Left hindlimb (tissue), 1 donor: ENCODE results near the gene CDKAL1.
"Not testable (repeated sequence)": the region's sequence is repeated elsewhere in the genome, so short reads cannot be mapped to it uniquely, and the experiment has no call there.

ENCODE experiments used
- DNase-seq: peaks from one replicate; pipeline ENCODE4 v3.0.0-alpha.2; 2018

Gene CDKAL1

DNA sequence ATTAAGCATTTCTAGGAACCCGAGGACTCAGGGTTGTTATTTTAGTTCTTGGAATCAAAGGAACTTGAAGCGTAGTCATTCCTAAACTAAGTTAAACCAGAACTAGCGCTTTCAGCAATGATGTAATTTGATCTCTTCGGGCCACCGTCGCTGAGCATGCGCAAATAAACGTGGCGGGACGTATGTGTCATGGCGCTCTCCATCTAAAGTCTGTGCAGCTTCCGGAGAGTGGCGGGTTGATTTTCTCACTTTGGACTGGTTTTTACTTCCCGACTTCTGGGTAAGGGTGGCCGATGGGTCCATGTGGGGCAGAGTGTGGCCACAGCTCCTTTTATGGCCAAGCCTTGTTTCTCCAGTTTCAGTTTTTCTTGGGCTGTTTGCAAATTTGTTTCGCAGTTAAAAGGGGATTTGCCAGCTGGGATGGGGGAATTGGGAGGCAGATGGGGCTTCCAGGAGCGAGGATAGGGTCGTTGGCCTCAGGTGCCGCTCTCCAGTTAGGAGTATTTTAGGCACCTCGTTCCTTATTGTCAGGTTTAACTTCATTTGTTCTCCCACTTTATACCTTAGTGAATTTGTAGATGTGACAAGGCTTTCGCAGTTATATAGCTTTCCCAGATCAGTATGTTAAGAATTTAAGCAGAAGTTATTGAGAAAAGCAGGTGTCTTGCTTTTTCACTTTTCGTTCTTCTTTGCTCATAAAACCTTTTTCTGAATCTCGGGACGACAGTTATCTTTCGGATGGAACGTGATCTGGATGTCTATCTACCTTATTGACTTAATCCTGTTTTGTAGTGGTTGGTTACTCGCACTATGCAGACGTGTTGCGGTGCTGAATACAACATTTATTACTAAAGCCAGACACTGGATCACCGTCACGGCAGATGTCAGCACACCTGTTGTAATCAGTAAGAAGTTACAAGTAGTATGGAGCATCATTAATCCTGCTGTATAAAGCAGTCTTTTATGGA lies at the start of gene CDKAL1:
TSS of gene CDKAL1 (plus strand) at position 163 of the 968 bp plus-strand sequence. CDS start 11,894 bp downstream, outside the sequence.
- DNase-seq: peak; percentile 91

DNA sequence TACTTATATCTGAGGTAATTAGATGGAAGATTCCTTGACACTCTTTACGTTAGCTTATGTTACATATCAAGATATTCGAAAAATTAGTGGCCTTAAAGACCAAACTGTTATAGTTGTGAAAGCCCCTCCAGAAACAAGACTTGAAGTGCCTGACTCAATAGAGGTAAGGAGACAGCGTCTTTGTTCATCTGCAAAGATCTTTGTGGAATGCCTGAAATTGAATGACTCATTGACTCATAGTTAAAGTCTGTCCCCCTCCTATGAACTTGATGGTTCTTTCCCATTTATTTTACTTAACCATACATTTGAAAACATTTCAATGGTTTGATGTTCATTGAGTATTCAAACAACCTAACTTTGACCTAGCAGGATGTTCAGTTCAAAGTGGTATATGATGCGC lies 47.6 kb upstream of the CDKAL1 start:
- DNase-seq: no peak

DNA sequence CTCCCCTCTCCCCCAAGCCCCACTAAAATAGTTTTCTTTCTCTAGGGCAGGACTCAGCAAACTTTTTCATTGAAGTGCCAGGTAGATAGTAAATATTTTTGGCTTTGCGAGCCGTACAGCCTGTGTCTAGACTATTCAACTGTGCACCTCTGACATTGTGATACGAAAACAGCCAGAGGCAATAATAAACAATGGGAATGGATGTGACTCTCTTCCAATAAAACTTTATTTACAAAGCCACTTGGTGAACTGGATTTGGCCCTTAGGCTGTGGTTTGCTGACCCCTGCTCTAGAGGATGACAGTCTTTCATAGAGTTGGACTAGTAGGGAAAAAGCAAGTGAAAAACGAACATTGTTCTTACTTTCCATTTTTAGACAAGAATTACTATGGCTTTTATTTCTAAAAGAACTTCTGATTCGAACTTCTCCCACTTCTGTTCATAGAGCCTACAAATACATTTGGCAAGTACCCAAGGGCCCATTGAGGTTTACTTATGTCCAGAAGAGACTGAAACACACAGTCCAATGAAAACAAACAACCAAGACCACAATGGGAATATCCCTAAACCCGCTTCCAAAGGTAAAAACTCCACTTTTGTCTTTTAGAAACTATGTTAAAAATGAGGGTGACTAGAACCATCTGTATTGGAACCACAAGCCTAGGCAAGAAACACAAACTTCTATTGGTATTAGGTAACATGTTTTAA lies 46.4 kb upstream of the CDKAL1 start:
- DNase-seq: no peak

GRCh38 chr6:20490591-20490990 lies 43.7 kb upstream of the CDKAL1 start:
- no peak for DNase-seq

- no peak for DNase-seq
Measured at GRCh38 chr6:20492099-20492498, 42.2 kb upstream of the CDKAL1 start.

- no peak for DNase-seq
Measured at GRCh38 chr6:20497216-20498040, 36.8 kb upstream of the CDKAL1 start.

DNA sequence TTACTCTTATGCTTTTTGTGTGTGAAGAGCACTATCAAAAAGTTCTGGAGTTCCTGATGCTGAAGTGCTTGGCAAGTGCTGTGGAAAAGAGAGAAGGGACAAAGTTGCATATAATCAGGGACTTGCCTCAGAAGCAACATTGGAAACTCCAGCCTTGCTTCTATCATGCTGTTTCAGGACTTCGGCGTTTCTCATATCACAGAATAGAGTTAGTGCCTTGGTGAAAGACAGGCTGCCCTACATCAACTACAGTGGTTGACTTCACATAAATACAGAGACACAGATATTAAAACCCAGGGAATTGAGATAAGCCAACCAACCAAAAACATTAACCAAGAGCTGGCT lies 36.2 kb upstream of the CDKAL1 start:
- no peak for DNase-seq

DNA sequence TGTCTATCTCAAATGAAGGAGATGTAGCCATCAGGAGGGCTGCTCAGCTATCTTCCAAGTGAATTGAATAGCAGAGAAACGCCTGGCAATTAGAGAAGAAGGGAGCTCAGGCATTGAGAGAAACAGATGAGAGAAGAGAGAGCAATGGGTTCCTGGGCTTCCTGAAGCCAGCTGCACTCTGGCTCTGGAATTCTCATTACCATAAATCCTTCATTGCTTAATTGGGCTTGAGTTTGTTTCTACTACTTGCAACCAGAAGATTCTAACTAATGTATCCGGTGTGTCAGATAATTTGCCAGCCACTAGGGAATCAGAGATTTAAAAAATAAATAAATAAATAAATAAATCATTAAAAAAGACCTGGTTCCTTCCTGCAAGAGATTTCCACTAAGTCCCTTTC lies 25.0 kb upstream of the CDKAL1 start:
- no peak for DNase-seq

DNA sequence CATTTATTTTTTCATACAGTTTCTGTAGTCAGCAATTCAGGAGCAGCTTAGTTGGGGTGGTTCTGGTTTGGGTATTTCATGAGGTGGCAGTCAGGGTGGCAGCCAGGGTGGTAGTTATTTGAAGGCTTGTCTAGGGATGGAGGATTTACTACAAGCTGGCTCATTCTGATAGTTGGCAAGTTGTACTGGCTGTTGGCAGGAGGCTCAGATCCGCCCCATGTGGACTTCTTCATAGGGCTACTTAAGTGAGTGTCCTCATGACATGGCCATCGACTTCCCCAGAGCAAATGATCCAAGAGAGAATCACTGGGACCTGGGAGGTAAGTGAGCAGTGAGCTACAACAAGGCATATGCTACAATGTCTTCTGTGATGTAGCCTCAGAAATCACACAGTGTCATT lies 22.4 kb upstream of the CDKAL1 start:
- no peak for DNase-seq

DNA sequence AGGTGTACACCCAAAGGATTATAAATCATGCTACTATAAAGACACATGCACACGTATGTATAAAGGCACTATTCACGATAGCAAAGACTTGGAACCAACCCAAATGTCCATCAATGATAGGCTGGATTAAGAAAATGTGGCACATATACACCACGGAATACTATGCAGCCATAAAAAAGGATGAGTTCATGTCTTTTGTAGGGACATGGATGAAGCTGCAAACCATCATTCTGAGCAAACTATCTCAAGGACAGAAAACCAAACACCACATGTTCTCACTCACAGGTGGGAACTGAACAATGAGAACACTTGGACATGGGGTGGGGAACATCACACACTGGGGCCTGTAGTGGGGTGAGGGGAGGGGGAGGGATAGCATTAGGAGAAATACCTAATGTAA lies 9.0 kb upstream of the CDKAL1 start:
- DNase-seq: not testable (repeated sequence)

DNA sequence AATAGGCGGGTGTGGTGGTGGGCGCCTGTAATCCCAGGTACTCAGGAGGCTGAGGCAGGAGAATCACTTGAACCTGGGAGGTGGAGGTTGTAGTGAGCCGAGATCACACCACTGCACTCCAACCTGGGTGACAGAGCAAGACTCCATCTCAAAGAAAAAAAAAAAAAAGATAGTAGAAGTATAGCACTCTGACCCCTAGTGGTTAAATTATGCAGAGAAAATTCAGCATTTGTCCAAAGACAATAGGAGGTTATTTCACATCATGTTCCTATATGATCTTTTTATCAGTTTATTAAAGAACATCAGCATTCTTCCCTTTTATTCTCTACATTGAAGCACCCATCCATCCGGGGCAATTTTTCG lies 5.2 kb upstream of the CDKAL1 start:
- not testable (repeated sequence) for DNase-seq

DNA sequence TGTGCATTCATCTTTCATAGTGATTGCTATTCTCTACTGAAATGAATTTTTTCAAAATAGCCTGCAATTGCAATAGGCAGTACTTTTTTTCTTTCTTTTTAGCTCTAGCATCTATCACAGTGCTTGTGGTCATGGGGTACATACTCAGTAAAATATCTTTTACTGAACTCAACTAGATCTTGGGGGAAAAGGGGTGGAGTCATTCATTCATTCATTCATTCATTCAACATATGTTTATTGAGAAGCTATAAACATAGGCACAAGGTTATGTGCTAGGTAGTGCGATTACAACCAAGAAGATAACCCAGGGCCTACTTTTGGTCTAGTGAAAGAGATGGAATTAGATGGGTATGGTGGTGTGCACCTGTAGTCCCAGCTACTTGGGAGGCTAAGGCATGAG lies 1.4 kb upstream of the CDKAL1 start:
- no peak for DNase-seq

- no peak for DNase-seq
Measured at GRCh38 chr6:20533746-20534294, 437 bp upstream of the CDKAL1 start.

DNA sequence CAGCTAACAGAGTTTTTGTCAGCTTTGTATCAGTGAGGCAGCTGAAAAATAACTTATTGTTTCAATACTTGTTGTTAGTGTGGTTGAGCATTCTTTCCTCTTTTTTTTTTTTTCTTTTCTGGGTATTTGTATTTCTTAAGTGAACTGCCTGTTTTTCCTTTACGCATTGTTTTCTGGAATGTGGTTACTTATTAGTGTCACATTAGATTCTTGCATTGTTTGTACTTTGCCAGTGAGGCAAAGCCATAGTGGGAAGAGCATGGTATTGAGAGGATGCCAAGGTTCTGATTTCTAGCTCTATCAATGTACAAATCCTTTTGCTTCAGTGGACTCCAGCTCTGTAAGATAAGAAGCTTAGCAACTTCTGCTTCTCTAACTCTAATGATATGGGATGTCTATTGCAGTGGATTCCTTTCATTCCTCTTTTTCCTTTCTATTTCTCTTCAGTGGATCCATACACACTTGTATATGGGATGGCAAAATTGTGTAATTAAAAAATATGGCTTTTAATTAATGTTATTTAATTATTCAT lies 3.9 kb downstream of the CDKAL1 start:
- DNase-seq: no peak

DNA sequence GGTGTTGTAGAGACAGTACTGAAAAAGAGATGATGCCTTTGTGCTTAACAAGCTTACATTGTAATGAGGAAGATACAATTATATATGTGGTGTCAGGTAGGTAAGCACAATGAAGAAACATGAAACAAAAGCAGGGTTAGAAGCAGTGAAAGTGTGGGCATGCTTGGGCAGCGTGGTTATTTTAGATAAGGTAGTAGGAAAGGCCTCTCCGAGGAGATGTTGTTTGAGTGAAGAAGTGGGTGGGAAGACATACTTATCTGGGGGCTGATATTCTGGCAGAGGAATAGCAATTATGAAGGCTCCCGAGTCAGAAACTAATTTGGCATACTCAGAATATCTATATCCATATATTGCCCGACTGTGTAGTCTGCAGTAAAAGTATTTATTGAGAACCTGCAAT lies 4.7 kb downstream of the CDKAL1 start:
- no peak for DNase-seq

GRCh38 chr6:20539387-20539786 lies 5.1 kb downstream of the CDKAL1 start:
- DNase-seq: no peak

DNA sequence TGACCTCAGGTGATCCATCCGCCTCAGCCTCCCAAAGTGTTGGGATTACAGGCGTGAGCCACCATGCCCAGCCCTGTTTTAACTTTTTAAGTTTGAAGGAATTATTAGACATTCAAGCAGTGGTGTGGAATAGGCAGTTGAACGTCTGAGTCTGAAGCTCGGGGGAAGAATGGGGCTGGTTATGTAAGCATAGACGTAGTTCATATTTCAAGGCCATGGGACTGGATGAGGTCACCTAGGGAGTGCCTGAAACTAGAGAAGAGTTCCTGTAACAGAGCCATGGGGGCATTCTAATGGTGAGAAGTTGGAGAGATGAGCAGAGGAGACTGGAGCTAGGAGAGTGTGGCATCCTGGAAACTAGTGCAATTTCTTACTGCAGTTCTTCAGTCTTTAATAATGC lies 6.4 kb downstream of the CDKAL1 start:
- no peak for DNase-seq

- no peak for DNase-seq
Measured at GRCh38 chr6:20541382-20541781, 7.1 kb downstream of the CDKAL1 start.

- no peak for DNase-seq
Measured at GRCh38 chr6:20542927-20543602, 8.8 kb downstream of the CDKAL1 start.

GRCh38 chr6:20548264-20548663 lies 14.0 kb downstream of the CDKAL1 start:
- no peak for DNase-seq

- not testable (repeated sequence) for DNase-seq
Measured at GRCh38 chr6:20549398-20549797, 15.1 kb downstream of the CDKAL1 start.

GRCh38 chr6:20554326-20554725 lies 20.1 kb downstream of the CDKAL1 start:
- no peak for DNase-seq
